Gastrocnemius medialis (tissue), 4 donors: Measurements from ENCODE around the gene SETX. TPM values are rescaled to one million over a fixed set of nuclear protein-coding genes. Genes with fewer than 3 reads are reported as not detected.

Experiments used
- ATAC-seq, 2 donors: fragments of 150-250 bp; one replicate each; pipeline ENCODE4 v1.9.1; 2016
- DNase-seq, 2 donors: peaks; one replicate each; pipeline ENCODE4 v3.0.0-alpha.2; 2019
- H3K27ac ChIP-seq, 4 donors: fragments of 200-600 bp; sonication (generic); 1 replicate in 1 of 4; 2 replicates in 3 of 4; pipeline ENCODE4 v1.5.1; 2016 to 2018; ENCODE audit warnings: mild to moderate bottlenecking in 2 of 4, moderate library complexity in 1 of 4
- H3K27me3 ChIP-seq, 3 donors: fragments of 200-600 bp; sonication (generic) in 2 of 3; 1 replicate in 1 of 3; 2 replicates in 2 of 3; pipeline versions ENCODE4 v1.5.1 to v1.6.0; 2016 to 2019; ENCODE audit warnings: mild to moderate bottlenecking in 1 of 3, moderate library complexity in 1 of 3
- H3K36me3 ChIP-seq, 2 donors: fragments of 200-600 bp; sonication (generic) in 1 of 2; one replicate each; pipeline ENCODE4 v1.5.1; 2017 to 2018
- H3K4me1 ChIP-seq, 2 donors: fragments of 200-600 bp; sonication (generic) in 1 of 2; one replicate each; pipeline ENCODE4 v1.5.1; 2016 to 2017; ENCODE audit warnings: mild to moderate bottlenecking in 2 of 2
- H3K4me3 ChIP-seq, 4 donors: fragments of 200-600 bp; sonication (generic) in 3 of 4; 1 replicate in 1 of 4; 2 replicates in 3 of 4; pipeline ENCODE4 v1.5.1; 2016 to 2019; ENCODE audit warnings: mild to moderate bottlenecking in 2 of 4
- H3K9me3 ChIP-seq, 3 donors: fragments of 200-600 bp; sonication (generic) in 2 of 3; 1 replicate in 1 of 3; 2 replicates in 2 of 3; pipeline ENCODE4 v1.5.1; 2016 to 2019
- CTCF ChIP-seq, 5 experiments: fragments of 450-650 bp in 3 of 5; fragments of 200-600 bp in 2 of 5; sonication (generic) in 2 of 5; IDR thresholded peaks in 4 of 5; conservative IDR thresholded peaks in 1 of 5; 1 replicate in 4 of 5; 2 replicates in 1 of 5; pipeline ENCODE4 v1.5.1; 2016 to 2019; ENCODE audit warnings: antibody characterized with exemption in 5 of 5, mild to moderate bottlenecking in 3 of 5, moderate library complexity in 3 of 5
- POLR2A ChIP-seq, 2 donors: fragments of 450-650 bp; IDR thresholded peaks; one replicate each; pipeline ENCODE4 v1.6.1; 2017; ENCODE audit warnings: antibody characterized with exemption in 2 of 2, mild to moderate bottlenecking in 2 of 2, moderate library complexity in 2 of 2
- in situ Hi-C, 4 donors: fragments of 200-750 bp; cut with MboI; loops; one replicate each; pipeline versions ENCODE4 v1.15.0 to v1.8.0; 2017; ENCODE audit warnings: low sequenced_read_pairs in 4 of 4
- intact Hi-C: fragments of 100-400 bp; cut with DNase I; formaldehyde crosslinking; loops from one replicate; pipeline ENCODE4 v1.15.1; 2023; ENCODE audit warnings: low total_unique reads
- total RNA-seq, 4 donors: library from RNA; depleted of rRNA; stranded (reverse); fragments of >200 nt; gene quantifications; one replicate each; pipeline versions ENCODE4 v1.1.0 to v1.2.3, GENCODE V29; 2016

The SETX gene, protein sequence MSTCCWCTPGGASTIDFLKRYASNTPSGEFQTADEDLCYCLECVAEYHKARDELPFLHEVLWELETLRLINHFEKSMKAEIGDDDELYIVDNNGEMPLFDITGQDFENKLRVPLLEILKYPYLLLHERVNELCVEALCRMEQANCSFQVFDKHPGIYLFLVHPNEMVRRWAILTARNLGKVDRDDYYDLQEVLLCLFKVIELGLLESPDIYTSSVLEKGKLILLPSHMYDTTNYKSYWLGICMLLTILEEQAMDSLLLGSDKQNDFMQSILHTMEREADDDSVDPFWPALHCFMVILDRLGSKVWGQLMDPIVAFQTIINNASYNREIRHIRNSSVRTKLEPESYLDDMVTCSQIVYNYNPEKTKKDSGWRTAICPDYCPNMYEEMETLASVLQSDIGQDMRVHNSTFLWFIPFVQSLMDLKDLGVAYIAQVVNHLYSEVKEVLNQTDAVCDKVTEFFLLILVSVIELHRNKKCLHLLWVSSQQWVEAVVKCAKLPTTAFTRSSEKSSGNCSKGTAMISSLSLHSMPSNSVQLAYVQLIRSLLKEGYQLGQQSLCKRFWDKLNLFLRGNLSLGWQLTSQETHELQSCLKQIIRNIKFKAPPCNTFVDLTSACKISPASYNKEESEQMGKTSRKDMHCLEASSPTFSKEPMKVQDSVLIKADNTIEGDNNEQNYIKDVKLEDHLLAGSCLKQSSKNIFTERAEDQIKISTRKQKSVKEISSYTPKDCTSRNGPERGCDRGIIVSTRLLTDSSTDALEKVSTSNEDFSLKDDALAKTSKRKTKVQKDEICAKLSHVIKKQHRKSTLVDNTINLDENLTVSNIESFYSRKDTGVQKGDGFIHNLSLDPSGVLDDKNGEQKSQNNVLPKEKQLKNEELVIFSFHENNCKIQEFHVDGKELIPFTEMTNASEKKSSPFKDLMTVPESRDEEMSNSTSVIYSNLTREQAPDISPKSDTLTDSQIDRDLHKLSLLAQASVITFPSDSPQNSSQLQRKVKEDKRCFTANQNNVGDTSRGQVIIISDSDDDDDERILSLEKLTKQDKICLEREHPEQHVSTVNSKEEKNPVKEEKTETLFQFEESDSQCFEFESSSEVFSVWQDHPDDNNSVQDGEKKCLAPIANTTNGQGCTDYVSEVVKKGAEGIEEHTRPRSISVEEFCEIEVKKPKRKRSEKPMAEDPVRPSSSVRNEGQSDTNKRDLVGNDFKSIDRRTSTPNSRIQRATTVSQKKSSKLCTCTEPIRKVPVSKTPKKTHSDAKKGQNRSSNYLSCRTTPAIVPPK (N-terminal part only)
- 10 to 100 TPM; 22.3 to 39.3 (median 24.8) TPM for total RNA-seq

DNA sequence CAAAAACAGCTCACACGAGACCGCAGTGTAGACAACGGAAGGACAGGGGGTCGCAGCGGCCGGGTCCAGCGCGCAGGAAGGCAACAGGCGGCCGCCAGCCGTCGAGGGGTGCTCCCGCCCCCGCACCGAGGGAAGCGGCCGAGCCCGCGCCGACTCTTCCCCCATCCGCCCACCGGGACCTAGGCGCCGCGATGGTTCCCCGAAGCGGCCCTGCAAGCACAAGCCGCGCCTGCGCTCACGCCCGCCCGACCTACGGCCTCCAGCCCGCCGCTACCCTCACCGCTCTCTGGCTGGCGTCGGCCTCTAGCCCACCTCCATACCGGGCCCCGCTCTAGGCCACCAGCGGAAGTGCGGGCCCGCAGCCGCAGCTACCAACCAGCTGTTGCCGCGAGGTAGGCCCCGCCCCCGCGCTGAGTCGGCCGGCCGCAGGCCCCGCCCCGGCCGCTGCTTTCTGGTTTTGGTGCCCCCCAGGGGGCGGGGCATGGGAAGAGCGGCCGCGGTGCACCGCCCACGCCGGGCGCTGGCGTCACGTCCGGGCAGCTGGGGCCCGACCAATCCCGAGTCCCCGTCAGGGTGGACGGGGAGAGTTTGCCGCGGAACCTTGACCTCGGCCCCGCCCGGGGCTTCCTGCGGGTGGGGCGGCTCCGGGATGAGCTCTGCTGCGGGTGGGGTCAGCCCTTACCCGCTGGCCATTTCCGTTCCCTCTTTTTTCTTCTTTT is at the start of gene SETX:
Gene SETX (minus strand): TSS at position 350 of the 719 bp plus-strand sequence. CDS start 5,558 bp downstream, outside the sequence.
- ATAC-seq = peak; percentile 91 to 94
- peaks cover 0 to 35% of the 10 kb centered on the region in 2 donors for H3K36me3 ChIP-seq
- H3K4me3 ChIP-seq = peak within 1 kb of the TSS; percentile 87 to 98 (median 95)
- peak; percentile 97 for TF ChIP-seq POLR2A (IDR thresholded peaks at IDR 0.05)
- no peak for TF ChIP-seq CTCF (IDR thresholded peaks at IDR 0.05 in 4 of 5, conservative IDR thresholded peaks at IDR 0.05 in 1 of 5)
- H3K27me3 ChIP-seq = no peaks in the 10 kb centered on the region
- peaks cover 28 to 32% of the 10 kb centered on the region in 2 donors for H3K4me1 ChIP-seq
- peak within 1 kb of the TSS; percentile 83 to 97 (median 93) for H3K27ac ChIP-seq
- H3K9me3 ChIP-seq = no peaks in the 10 kb centered on the region
- peak; percentile 91 to 96 for DNase-seq
- in situ Hi-C loops (no loop called here), intact Hi-C loops (loop anchor here (1.0 kb wide), 1 partner anchor 52 kb away; the partner anchor contains the start of gene TTF1)

GRCh38 chr9:132404228-132404881 is 49.6 kb upstream of the SETX start:
- DNase-seq (no peak), ATAC-seq (no peak)
- no peak overlapping the region for H3K4me3 ChIP-seq
- peaks cover 0 to 3% (median under 1%) of the 10 kb centered on the region in 3 donors for H3K27me3 ChIP-seq
- in situ Hi-C loops (loop anchor here in 2 of 4 donors (25.0 kb wide), 3 partner anchors 108 to 642 kb away; no protein-coding TSS in a partner anchor), intact Hi-C loops (no loop called here)
- peaks cover 19 to 26% of the 10 kb centered on the region in 2 donors for H3K4me1 ChIP-seq
- no peaks in the 10 kb centered on the region for H3K9me3 ChIP-seq
- H3K27ac ChIP-seq = no peak overlapping the region
- TF ChIP-seq CTCF (IDR thresholded peaks at IDR 0.05 in 4 of 5, conservative IDR thresholded peaks at IDR 0.05 in 1 of 5) = no peak
- TF ChIP-seq POLR2A (IDR thresholded peaks at IDR 0.05) = no peak
- peaks cover 0 to 23% of the 10 kb centered on the region in 2 donors for H3K36me3 ChIP-seq

GRCh38 chr9:132401824-132402223 is 47.0 kb upstream of the SETX start:
- TF ChIP-seq CTCF (IDR thresholded peaks at IDR 0.05 in 4 of 5, conservative IDR thresholded peaks at IDR 0.05 in 1 of 5) = no peak
- TF ChIP-seq POLR2A (IDR thresholded peaks at IDR 0.05) = no peak
- intact Hi-C loops (no loop called here), in situ Hi-C loops (loop anchor here in 2 of 4 donors (25.0 kb wide), 3 partner anchors 110 to 640 kb away; no protein-coding TSS in a partner anchor)
- ATAC-seq = no peak
- H3K4me1 ChIP-seq = peaks cover 19 to 22% of the 10 kb centered on the region in 2 donors
- H3K9me3 ChIP-seq = no peaks in the 10 kb centered on the region
- no peak overlapping the region for H3K27ac ChIP-seq
- DNase-seq = no peak
- peaks cover 0 to 48% of the 10 kb centered on the region in 2 donors for H3K36me3 ChIP-seq
- no peaks in the 10 kb centered on the region for H3K27me3 ChIP-seq
- no peak overlapping the region for H3K4me3 ChIP-seq
